RWPE2 (cell line): Measurements from ENCODE around the gene WDR26.

Experiments
- ATAC-seq: fragments of 200-7000 bp; cut with Tn5 transposase; 3 replicates; pipeline ENCODE4 v1.9.1; 2021; ENCODE audit warnings: low read depth
- DNase-seq: peaks from one replicate; pipeline ENCODE4 v3.0.0-alpha.2; 2020; ENCODE audit warnings: low spot score
- H3K27ac ChIP-seq: fragments of 450-650 bp; 2 replicates; pipeline ENCODE4 v1.5.1; 2017; ENCODE audit warnings: mild to moderate bottlenecking; ENCODE audit not compliant: poor library complexity, severe bottlenecking
- H3K27me3 ChIP-seq: fragments of 250-450 bp; sonication (Bioruptor Pico); 2 replicates; pipeline ENCODE4 v1.5.1; 2021; ENCODE audit warnings: mild to moderate bottlenecking, moderate library complexity; ENCODE audit not compliant: insufficient read depth, poor library complexity, severe bottlenecking
- H3K36me3 ChIP-seq: fragments of 250-450 bp; sonication (Bioruptor Pico); 2 replicates; pipeline ENCODE4 v1.5.1; 2020; ENCODE audit warnings: low read depth, mild to moderate bottlenecking, moderate library complexity
- H3K4me1 ChIP-seq: fragments of 250-450 bp; sonication (Bioruptor Pico); 2 replicates; pipeline ENCODE4 v1.5.1; 2021; ENCODE audit warnings: mild to moderate bottlenecking, moderate library complexity; ENCODE audit not compliant: insufficient read depth, poor library complexity, severe bottlenecking
- H3K4me3 ChIP-seq: fragments of 250-450 bp; sonication (Bioruptor Pico); 2 replicates; pipeline ENCODE4 v1.5.1; 2021; ENCODE audit warnings: mild to moderate bottlenecking, moderate library complexity; ENCODE audit not compliant: severe bottlenecking
- H3K9me3 ChIP-seq: fragments of 250-450 bp; sonication (Bioruptor Pico); 2 replicates; pipeline ENCODE4 v1.5.1; 2021; ENCODE audit warnings: mild to moderate bottlenecking, moderate library complexity; ENCODE audit not compliant: severe bottlenecking
- CTCF ChIP-seq: fragments of 450-650 bp; IDR thresholded peaks from one replicate; pipeline ENCODE4 v1.5.1; 2017; ENCODE audit warnings: mild to moderate bottlenecking, moderate library complexity; ENCODE audit not compliant: poor library complexity, severe bottlenecking

The WDR26 gene

GRCh38 chr1:224472806-224473205 is 38.2 kb upstream of the WDR26 start:
- no peak for ATAC-seq
- no peaks in the 10 kb centered on the region for H3K36me3 ChIP-seq
- DNase-seq: no peak
- H3K27ac ChIP-seq: no peak overlapping the region
- no peaks in the 10 kb centered on the region for H3K9me3 ChIP-seq
- H3K4me1 ChIP-seq: no peaks in the 10 kb centered on the region
- no peaks in the 10 kb centered on the region for H3K27me3 ChIP-seq
- TF ChIP-seq CTCF: no peak
- no peak overlapping the region for H3K4me3 ChIP-seq

- no peak for TF ChIP-seq CTCF
- no peaks in the 10 kb centered on the region for H3K27me3 ChIP-seq
- no peak overlapping the region for H3K4me3 ChIP-seq
- H3K9me3 ChIP-seq: no peaks in the 10 kb centered on the region
- ATAC-seq (no peak), DNase-seq (no peak)
- H3K27ac ChIP-seq: no peak overlapping the region
- H3K36me3 ChIP-seq: no peaks in the 10 kb centered on the region
- H3K4me1 ChIP-seq: no peaks in the 10 kb centered on the region
Observed at GRCh38 chr1:224466154-224466553, 31.6 kb upstream of the WDR26 start.

GRCh38 chr1:224459966-224460365 is 25.4 kb upstream of the WDR26 start:
- H3K4me3 ChIP-seq: no peak overlapping the region
- TF ChIP-seq CTCF: no peak
- no peak overlapping the region for H3K27ac ChIP-seq
- no peaks in the 10 kb centered on the region for H3K27me3 ChIP-seq
- H3K9me3 ChIP-seq: no peaks in the 10 kb centered on the region
- H3K4me1 ChIP-seq: peaks cover 7% of the 10 kb centered on the region
- H3K36me3 ChIP-seq: no peaks in the 10 kb centered on the region
- ATAC-seq: no peak
- DNase-seq: no peak

- H3K27me3 ChIP-seq: no peaks in the 10 kb centered on the region
- no peak overlapping the region for H3K27ac ChIP-seq
- no peak overlapping the region for H3K4me3 ChIP-seq
- peaks cover 9% of the 10 kb centered on the region for H3K4me1 ChIP-seq
- H3K9me3 ChIP-seq: no peaks in the 10 kb centered on the region
- DNase-seq (no peak), ATAC-seq (no peak)
- no peak for TF ChIP-seq CTCF
- H3K36me3 ChIP-seq: no peaks in the 10 kb centered on the region
Observed at GRCh38 chr1:224458996-224459395, 24.4 kb upstream of the WDR26 start.

GRCh38 chr1:224458296-224458695 is 23.7 kb upstream of the WDR26 start:
- H3K4me1 ChIP-seq: peaks cover 9% of the 10 kb centered on the region

More at GRCh38 chr1:224458296-224458695, 23.7 kb upstream of the WDR26 start:
- H3K27ac ChIP-seq: no peak overlapping the region
- no peak overlapping the region for H3K4me3 ChIP-seq
- TF ChIP-seq CTCF: no peak
- H3K9me3 ChIP-seq: no peaks in the 10 kb centered on the region
- no peaks in the 10 kb centered on the region for H3K36me3 ChIP-seq
- H3K27me3 ChIP-seq: no peaks in the 10 kb centered on the region
- DNase-seq: no peak
- no peak for ATAC-seq
